ENCODE measurements around the gene GOLGA6A.

The GOLGA6A gene

GRCh38 chr15:74120426-74120825 is 38.1 kb upstream of the GOLGA6A start:
- Histone ChIP-seq H3K4me1 (ENCODE audit: control insufficient read depth, insufficient read depth, low read length) (peaks cover 10% of the 10 kb centered on the region), H3K36me3 (ENCODE audit: control insufficient read depth in 2 of 2, insufficient read depth in 1 of 2, low read length in 2 of 2) (no peaks in the 10 kb centered on the region), H3K9me3 (ENCODE audit: control insufficient read depth, insufficient read depth, low read depth, low read length) (no peaks in the 10 kb centered on the region), H3K4me3 (ENCODE audit: low read depth, low read length) (no peak overlapping the region), H3K27ac (ENCODE audit: extremely low read depth, low read depth, low read length) (no peak overlapping the region)
- ChIA-PET CTCF (interaction anchor here (0.5 to 4.7 kb wide), 6 partner anchors 22 to 202 kb away, joined by 3 to 27 read pairs (median 4); no protein-coding TSS in a partner anchor), POLR2A (no interaction called here)
- TF ChIP-seq KLF9 (tag by site-specific recombination; IDR thresholded peaks at IDR 0.05; ENCODE audit: low read depth), result 0 out of 2 replicates have a peak, but pooled peaks have one; percentile 38
- TF ChIP-seq ZNF362 (tag by site-specific recombination; IDR thresholded peaks at IDR 0.05), result peak; percentile 70; the same call in 1 of the 2 replicates
- TF ChIP-seq ZNF571 (tag by site-specific recombination; IDR thresholded peaks at IDR 0.05), result no peak
- TF ChIP-seq EGR2 (tag by site-specific recombination; IDR thresholded peaks at IDR 0.05; ENCODE audit: low read depth), result peak; percentile 39; the same call in 1 of the 2 replicates
- peak; percentile 44; the same call in 1 of the 2 replicates for TF ChIP-seq ZFHX2 (tag by site-specific recombination; conservative IDR thresholded peaks at IDR 0.05)

- CTCF ChIA-PET, result interaction anchor here (1.4 kb wide), 1 partner anchor 211 kb away, joined by 4 read pairs; no protein-coding TSS in a partner anchor
- no peaks in the 10 kb centered on the region for H3K36me3 ChIP-seq (ENCODE audit: control insufficient read depth in 2 of 2, insufficient read depth in 1 of 2, low read length in 2 of 2)
- TF ChIP-seq ZNF416 (tag by site-specific recombination; IDR thresholded peaks at IDR 0.05) (no peak), ZFP37 (tag by site-specific recombination; IDR thresholded peaks at IDR 0.05) (no peak), CTCF (tag by site-specific recombination; IDR thresholded peaks at IDR 0.05) (no peak), SETDB1 (IDR thresholded peaks at IDR 0.05; ENCODE audit: insufficient read length, low read length) (no peak), ZNF747 (tag by site-specific recombination; IDR thresholded peaks at IDR 0.05) (no peak), ZNF292 (tag by site-specific recombination; IDR thresholded peaks at IDR 0.05; ENCODE audit: borderline replicate concordance, low read depth) (no peak), ZNF610 (tag by site-specific recombination; IDR thresholded peaks at IDR 0.05; ENCODE audit: borderline replicate concordance) (no peak), SP3 (tag by site-specific recombination; IDR thresholded peaks at IDR 0.05) (no peak), ZNF148 (tag by site-specific recombination; IDR thresholded peaks at IDR 0.05; ENCODE audit: borderline replicate concordance) (no peak), ATF2 (tag by site-specific recombination; IDR thresholded peaks at IDR 0.05; ENCODE audit: low read depth) (no peak)
- H3K4me3 ChIP-seq (ENCODE audit: low read depth, low read length), result no peak overlapping the region
- H3K9me3 ChIP-seq (ENCODE audit: control insufficient read depth, insufficient read depth, low read depth, low read length), result no peaks in the 10 kb centered on the region
- POLR2A ChIA-PET, result no interaction called here
- H3K4me1 ChIP-seq (ENCODE audit: control insufficient read depth, insufficient read depth, low read length), result no peaks in the 10 kb centered on the region
- H3K27ac ChIP-seq (ENCODE audit: extremely low read depth, low read depth, low read length), result no peak overlapping the region
Measured at GRCh38 chr15:74109713-74110112, 27.4 kb upstream of the GOLGA6A start.

All from HEK293 (cell line).